Measurements from ENCODE around the gene CREB5.
"Not testable (repeated sequence)": the region's sequence is repeated elsewhere in the genome, so short reads cannot be mapped to it uniquely, and the experiment has no call there.

Gene CREB5

GRCh38 chr7:28793381-28794085, 381.2 kb downstream of the CREB5 start:
- no peak for DNase-seq

- no peak for DNase-seq
Measured at GRCh38 chr7:28798274-28798673, 386.0 kb downstream of the CREB5 start.

GRCh38 chr7:28799619-28800018, 387.3 kb downstream of the CREB5 start:
- no peak for DNase-seq

GRCh38 chr7:28800150-28800549, 387.8 kb downstream of the CREB5 start:
- no peak for DNase-seq

GRCh38 chr7:28802450-28802849, 390.1 kb downstream of the CREB5 start:
- no peak for DNase-seq

GRCh38 chr7:28804157-28804556, 391.8 kb downstream of the CREB5 start:
- no peak for DNase-seq

GRCh38 chr7:28804990-28805389, 392.7 kb downstream of the CREB5 start:
- DNase-seq: no peak

GRCh38 chr7:28806841-28807240, 394.5 kb downstream of the CREB5 start:
- no peak for DNase-seq

- DNase-seq: no peak
Measured at GRCh38 chr7:28807396-28807994, 395.2 kb downstream of the CREB5 start.

- DNase-seq: no peak
Measured at GRCh38 chr7:28808796-28809533, 396.6 kb downstream of the CREB5 start.

GRCh38 chr7:28811008-28811407, 398.7 kb downstream of the CREB5 start:
- no peak for DNase-seq

GRCh38 chr7:28811701-28812430, 399.5 kb downstream of the CREB5 start:
- DNase-seq: no peak

- DNase-seq: no peak
Measured at GRCh38 chr7:28812616-28813015, 400.3 kb downstream of the CREB5 start.

- no peak for DNase-seq
Measured at GRCh38 chr7:28813243-28813962, 401.1 kb downstream of the CREB5 start.

GRCh38 chr7:28815369-28815927, 403.1 kb downstream of the CREB5 start:
- DNase-seq: no peak

GRCh38 chr7:28815928-28816373, 403.6 kb downstream of the CREB5 start:
- DNase-seq: no peak

GRCh38 chr7:28818996-28819395, 406.7 kb downstream of the CREB5 start:
- no peak for DNase-seq

GRCh38 chr7:28823582-28823981, 411.3 kb downstream of the CREB5 start:
- DNase-seq: no peak

- not testable (repeated sequence) for DNase-seq
Measured at GRCh38 chr7:28825817-28826448, 413.6 kb downstream of the CREB5 start.

GRCh38 chr7:28830846-28831245, 418.5 kb downstream of the CREB5 start:
- no peak for DNase-seq

GRCh38 chr7:28832669-28833068, 420.4 kb downstream of the CREB5 start:
- no peak for DNase-seq

- no peak for DNase-seq
Measured at GRCh38 chr7:28835800-28836199, 423.5 kb downstream of the CREB5 start.

All from NCI-H1436 (cell line).